ENCODE measurements around the gene POLE. TPM values are rescaled to one million over a fixed set of nuclear protein-coding genes. Genes with fewer than 3 reads are reported as not detected.

The POLE gene
- total and polyA plus RNA-seq, 2 of the 4 experiments (the other 2 are of a cell fraction): 17.2 to 20.7 TPM

DNA sequence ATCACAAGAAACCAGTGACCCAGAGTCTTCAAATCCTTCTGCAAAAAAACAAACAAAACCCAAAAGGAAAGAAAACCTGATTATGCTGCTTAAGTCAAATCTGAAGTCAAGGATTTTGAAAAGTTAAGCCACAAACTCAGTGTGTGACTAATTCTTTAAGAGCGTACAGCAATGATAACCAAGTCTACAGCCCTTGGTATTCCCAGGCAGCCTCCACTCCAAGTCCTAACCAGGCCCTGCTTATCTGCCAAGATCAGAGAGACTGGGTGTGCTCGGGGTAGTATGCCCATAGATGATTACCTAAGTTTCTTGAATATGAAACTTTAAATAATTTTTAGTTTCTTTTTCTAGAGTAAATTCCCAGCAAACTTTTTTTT is 36.6 kb upstream of the POLE start:
- Histone ChIP-seq H3K18ac (ENCODE audit: low read depth, low read length) (no peak overlapping the region), H3K4me1 (ENCODE audit: control insufficient read depth, insufficient read depth, low read length) (no peaks in the 10 kb centered on the region), H2BK15ac (ENCODE audit: low read depth, low read length) (no peak overlapping the region), H3K56ac (ENCODE audit: extremely low read depth, insufficient read depth, low read length) (no peak overlapping the region), H3K79me1 (ENCODE audit: low read depth in 1 of 2, low read length in 2 of 2) (peaks cover 29 to 53% of the 10 kb centered on the region in 2 experiments), H2AK5ac (ENCODE audit: low read depth, low read length) (no peak overlapping the region), H2BK20ac (ENCODE audit: low read depth, low read length) (no peak overlapping the region), H3K14ac (replicated peaks; ENCODE audit: low read depth, low read length) (no peak overlapping the region), H3K23ac (ENCODE audit: low read depth, low read length) (no peak overlapping the region), H3K4me3 (ENCODE audit: insufficient read depth, low read depth, low read length) (no peak overlapping the region), H4K91ac (ENCODE audit: insufficient read depth, low read depth, low read length) (no peak overlapping the region), H3K9me3 (ENCODE audit: control insufficient read depth, insufficient read depth, low read length) (no peaks in the 10 kb centered on the region), H2BK5ac (ENCODE audit: low read depth, low read length, poor library complexity, severe bottlenecking) (no peak overlapping the region), H3K9ac (ENCODE audit: low read depth, low read length) (no peak overlapping the region), H2BK120ac (ENCODE audit: low read depth, low read length) (no peak overlapping the region), H2AFZ (replicated peaks; ENCODE audit: low read length, poor library complexity) (no peak overlapping the region), H3K27me3 (ENCODE audit: control insufficient read depth, insufficient read depth, low read length) (no peaks in the 10 kb centered on the region), H3K27ac (ENCODE audit: insufficient read depth, low read length) (no peak overlapping the region), H4K20me1 (ENCODE audit: insufficient read depth, low read length) (peaks cover 34% of the 10 kb centered on the region), H3K36me3 (ENCODE audit: control insufficient read depth, insufficient read depth, low read length) (peaks cover 69% of the 10 kb centered on the region), H4K8ac (ENCODE audit: low read depth in 2 of 2, low read length in 2 of 2) (no peak overlapping the region), H2AK9ac (replicated peaks; ENCODE audit: low read depth, low read length, poor library complexity) (no peak overlapping the region), H3K9me1 (ENCODE audit: insufficient read depth, low read length) (no peaks in the 10 kb centered on the region), H4K5ac (ENCODE audit: low read depth, low read length) (no peak overlapping the region), H3K4me2 (ENCODE audit: low read depth, low read length) (no peak overlapping the region), H3K4ac (ENCODE audit: low read depth, low read length) (no peak overlapping the region)
- no TSS peak for BruUV-seq (replicated peaks)
- TF ChIP-seq SMC3 (IDR thresholded peaks at IDR 0.05; ENCODE audit: low read depth, low read length) (no peak), MAZ (IDR thresholded peaks at IDR 0.05; ENCODE audit: borderline replicate concordance, low read depth, low read length) (no peak), FOS (IDR thresholded peaks at IDR 0.05; ENCODE audit: low read depth, low read length) (no peak), MAFK (IDR thresholded peaks at IDR 0.05; ENCODE audit: low read depth, low read length) (no peak), RAD21 (IDR thresholded peaks at IDR 0.05; ENCODE audit: low read length) (no peak), RCOR1 (IDR thresholded peaks at IDR 0.05; ENCODE audit: insufficient replicate concordance, low read length) (no peak), NFE2L2 (IDR thresholded peaks at IDR 0.05; ENCODE audit: low read depth, low read length) (no peak)
- TF ChIP-seq, protein P1, sequence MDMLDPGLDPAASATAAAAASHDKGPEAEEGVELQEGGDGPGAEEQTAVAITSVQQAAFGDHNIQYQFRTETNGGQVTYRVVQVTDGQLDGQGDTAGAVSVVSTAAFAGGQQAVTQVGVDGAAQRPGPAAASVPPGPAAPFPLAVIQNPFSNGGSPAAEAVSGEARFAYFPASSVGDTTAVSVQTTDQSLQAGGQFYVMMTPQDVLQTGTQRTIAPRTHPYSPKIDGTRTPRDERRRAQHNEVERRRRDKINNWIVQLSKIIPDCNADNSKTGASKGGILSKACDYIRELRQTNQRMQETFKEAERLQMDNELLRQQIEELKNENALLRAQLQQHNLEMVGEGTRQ (IDR thresholded peaks at IDR 0.05; ENCODE audit: low read depth, low read length): no peak
- TF ChIP-seq, protein P2, sequence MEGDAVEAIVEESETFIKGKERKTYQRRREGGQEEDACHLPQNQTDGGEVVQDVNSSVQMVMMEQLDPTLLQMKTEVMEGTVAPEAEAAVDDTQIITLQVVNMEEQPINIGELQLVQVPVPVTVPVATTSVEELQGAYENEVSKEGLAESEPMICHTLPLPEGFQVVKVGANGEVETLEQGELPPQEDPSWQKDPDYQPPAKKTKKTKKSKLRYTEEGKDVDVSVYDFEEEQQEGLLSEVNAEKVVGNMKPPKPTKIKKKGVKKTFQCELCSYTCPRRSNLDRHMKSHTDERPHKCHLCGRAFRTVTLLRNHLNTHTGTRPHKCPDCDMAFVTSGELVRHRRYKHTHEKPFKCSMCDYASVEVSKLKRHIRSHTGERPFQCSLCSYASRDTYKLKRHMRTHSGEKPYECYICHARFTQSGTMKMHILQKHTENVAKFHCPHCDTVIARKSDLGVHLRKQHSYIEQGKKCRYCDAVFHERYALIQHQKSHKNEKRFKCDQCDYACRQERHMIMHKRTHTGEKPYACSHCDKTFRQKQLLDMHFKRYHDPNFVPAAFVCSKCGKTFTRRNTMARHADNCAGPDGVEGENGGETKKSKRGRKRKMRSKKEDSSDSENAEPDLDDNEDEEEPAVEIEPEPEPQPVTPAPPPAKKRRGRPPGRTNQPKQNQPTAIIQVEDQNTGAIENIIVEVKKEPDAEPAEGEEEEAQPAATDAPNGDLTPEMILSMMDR (conservative IDR thresholded peaks at IDR 0.05; ENCODE audit: low read depth, low read length): no peak
- dilution Hi-C loops (cut with HindIII; ENCODE audit: low sequenced_read_pairs, unreplicated experiment): no loop called here
- intact Hi-C loops (cut with micrococcal nuclease): no loop called here
- ATAC-seq (ENCODE audit: low read depth): peak; percentile 44; the same call in 1 of the 2 replicates
- WGBS, 2 experiments (ENCODE audit: extremely low coverage in 2 of 2, insufficient read length in 1 of 2): no CpG with 5 or more reads among the region's 2 CpGs
- in situ Hi-C loops (cut with MboI; ENCODE audit: low sequenced_read_pairs): no loop called here
- peak; percentile 44 for DNase-seq
- POLR2A ChIA-PET (ENCODE audit: unreplicated experiment): no interaction called here
- CTCF ChIA-PET: interaction anchor here (0.5 kb wide), 1 partner anchor 10 kb away, joined by 5 read pairs; no protein-coding TSS in a partner anchor

Data from IMR-90 (cell line).